GM12864 (cell line): Measurements from ENCODE around the gene ALDH3B1.

Experiments used
- DNase-seq: peaks from one replicate; pipeline ENCODE4 v3.0.0-alpha.2; 2011; ENCODE audit warnings: low read depth
- H3K4me3 ChIP-seq: 2 replicates; pipeline ENCODE4 v1.5.1; 2011; ENCODE audit warnings: mild to moderate bottlenecking, low read depth, low read length, control low read depth
- TF ChIP-seq, protein P1 (sequence below): IDR thresholded peaks from 2 replicates; pipeline ENCODE4 v1.5.1; 2011; ENCODE audit warnings: low read depth, mild to moderate bottlenecking, moderate library complexity, low read length, control low read depth, inconsistent platforms; ENCODE audit errors: missing control alignments

ALDH3B1 gene

DNA sequence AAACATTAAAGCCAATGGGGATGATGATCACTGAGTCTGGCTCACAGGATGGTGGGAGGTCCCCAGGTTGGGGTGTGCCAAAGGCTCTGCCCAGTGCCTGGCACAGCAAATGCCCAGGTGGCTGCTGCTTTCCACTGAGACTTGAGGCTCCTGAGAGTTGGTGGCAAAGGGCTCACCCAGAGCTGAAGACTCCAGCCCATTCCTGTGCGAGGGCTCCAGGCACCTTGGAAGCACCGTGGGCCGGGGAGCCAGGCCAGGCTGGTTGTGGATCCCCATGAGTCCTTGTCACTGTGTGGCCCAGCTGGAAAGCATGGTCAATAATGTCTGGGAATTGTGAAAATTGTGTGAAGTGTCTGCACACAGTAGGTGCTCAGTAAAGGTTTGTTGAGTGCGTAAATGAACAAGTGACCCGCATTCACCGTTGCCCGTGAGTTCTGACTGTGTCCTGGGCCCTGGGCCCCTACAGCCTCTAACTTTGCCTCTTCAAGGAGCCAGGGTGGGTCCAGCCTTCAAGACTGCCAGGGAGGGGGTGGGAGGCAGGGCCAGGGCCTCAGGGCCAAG is 3.4 kb upstream of the ALDH3B1 start:
- H3K4me3 ChIP-seq: no peak overlapping the region
- no peak for DNase-seq
- TF ChIP-seq, protein P1, sequence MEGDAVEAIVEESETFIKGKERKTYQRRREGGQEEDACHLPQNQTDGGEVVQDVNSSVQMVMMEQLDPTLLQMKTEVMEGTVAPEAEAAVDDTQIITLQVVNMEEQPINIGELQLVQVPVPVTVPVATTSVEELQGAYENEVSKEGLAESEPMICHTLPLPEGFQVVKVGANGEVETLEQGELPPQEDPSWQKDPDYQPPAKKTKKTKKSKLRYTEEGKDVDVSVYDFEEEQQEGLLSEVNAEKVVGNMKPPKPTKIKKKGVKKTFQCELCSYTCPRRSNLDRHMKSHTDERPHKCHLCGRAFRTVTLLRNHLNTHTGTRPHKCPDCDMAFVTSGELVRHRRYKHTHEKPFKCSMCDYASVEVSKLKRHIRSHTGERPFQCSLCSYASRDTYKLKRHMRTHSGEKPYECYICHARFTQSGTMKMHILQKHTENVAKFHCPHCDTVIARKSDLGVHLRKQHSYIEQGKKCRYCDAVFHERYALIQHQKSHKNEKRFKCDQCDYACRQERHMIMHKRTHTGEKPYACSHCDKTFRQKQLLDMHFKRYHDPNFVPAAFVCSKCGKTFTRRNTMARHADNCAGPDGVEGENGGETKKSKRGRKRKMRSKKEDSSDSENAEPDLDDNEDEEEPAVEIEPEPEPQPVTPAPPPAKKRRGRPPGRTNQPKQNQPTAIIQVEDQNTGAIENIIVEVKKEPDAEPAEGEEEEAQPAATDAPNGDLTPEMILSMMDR: no peak

DNA sequence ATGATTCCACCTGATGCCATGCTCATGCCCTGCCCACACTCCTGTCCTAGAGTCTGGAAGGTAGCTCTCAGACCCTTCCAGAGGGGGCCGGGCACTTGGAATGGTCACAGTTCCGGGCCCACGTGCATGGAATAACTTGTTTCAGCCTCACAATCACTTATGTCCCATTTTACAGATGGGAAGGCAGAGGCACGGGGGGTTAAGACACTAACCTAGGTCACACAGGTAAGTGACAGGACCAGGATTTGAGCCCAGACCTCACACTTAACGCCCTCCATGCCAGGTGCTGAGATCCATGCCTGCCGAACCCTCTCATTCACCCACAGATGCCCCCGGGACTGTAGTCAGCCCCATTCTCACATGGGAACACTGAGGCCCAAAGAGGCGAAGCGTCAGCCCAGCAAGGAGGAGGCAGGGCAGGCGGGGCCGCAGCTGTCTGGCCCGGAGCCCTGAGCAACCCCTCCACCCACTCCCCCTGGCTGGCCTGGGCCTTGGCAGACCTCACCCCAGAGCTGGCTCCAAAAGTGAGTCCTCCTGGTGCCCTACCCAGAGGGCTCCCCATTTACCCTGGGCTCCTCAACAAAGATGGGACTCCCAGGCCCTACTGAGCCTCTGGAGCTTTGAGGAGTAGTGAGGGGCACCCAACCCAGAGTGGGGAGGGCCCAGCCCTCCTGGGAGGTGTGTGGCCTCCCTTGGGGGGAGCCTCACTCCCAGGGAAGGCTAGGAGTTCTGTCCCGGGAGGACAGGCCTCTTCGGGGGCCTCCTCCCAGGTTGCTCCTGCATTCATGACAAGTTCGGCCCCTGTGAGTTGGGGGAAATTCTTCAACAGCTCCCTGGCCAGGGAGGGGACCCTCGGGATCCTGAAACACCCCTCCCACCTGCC is 2.4 kb upstream of the ALDH3B1 start:
- H3K4me3 ChIP-seq: no peak overlapping the region
- no peak for DNase-seq
- TF ChIP-seq, protein P1: no peak

DNA sequence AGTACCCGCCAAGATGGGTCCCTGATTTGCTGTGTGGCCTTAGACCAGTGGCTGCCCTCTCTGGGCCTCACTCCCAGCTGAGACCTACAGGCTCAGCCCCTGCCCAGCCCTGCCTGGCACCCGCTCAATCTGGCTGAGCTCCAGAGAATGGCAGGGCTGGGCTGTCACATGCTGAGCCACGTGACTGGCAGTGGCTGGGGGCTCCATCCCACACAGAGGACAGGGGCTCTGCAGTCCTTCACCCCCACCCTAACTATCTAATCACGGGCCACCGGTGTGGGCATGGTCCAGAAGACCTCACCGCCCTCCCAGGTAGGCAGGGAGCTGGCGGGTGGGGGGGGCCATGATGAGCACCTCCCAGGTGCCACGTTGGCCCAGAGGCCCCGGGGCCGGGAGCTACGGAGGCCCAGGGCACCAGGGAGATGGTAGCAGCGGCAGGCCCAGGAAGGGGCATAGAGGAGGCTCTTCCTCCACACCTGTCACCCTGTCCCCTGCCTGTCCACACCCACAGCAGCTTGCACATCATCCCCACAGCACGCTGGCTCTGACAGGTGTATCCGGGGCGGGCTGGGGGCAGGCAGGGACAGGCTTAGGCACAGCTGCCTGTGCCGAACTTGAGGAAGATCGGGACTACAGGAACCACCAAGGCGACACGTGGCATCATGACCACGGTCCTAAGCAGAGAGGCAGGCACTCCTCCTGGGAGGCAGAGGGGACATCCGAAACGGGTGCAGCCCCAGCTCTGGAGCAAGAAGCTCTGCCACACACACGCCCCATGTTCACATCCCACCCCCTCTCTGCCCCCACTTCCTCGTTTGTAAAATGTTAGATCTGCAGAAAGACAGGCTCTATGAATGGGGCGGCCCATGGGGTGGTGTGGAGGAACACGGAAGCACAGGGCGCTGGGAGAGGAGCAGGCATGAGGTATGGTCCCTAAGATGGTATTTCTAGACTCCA is 1.5 kb upstream of the ALDH3B1 start:
- DNase-seq: no peak
- TF ChIP-seq, protein P1: no peak
- H3K4me3 ChIP-seq: no peak overlapping the region

DNA sequence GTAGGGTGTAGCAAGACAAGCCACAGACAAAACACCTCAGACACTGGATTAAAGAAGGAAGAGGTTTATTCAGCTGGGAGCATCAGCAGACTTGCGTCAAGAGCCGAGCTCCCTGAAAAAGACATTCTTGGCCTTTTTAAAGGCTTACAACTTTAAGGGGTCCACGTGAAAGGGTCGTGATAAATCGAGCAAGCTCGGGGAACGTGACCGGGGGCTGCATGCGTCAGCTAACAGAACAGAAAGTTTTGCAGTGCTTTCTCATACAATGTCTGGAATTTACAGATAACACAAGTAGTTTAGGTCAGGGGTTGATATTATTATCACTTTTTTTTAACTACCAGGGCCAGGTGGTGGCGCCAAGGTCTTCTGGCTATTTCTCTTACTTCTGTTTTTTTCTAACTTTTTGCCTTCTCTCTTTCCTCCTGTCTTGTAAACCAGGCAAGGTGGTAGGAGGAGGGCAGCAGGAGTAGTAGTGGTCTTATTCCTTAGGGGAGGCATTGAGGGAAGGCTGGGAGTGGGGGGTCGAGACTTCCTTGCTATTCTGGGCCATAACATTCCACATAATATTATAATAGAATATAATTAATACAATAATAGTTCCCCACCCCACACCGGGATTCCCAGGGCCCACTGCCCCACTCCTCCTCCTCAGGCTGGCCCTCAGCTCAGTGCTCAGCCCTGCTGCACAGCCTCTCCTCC is 587 bp upstream of the ALDH3B1 start:
- no peak for DNase-seq
- no peak overlapping the region for H3K4me3 ChIP-seq
- TF ChIP-seq, protein P1: peak; percentile 28

DNA sequence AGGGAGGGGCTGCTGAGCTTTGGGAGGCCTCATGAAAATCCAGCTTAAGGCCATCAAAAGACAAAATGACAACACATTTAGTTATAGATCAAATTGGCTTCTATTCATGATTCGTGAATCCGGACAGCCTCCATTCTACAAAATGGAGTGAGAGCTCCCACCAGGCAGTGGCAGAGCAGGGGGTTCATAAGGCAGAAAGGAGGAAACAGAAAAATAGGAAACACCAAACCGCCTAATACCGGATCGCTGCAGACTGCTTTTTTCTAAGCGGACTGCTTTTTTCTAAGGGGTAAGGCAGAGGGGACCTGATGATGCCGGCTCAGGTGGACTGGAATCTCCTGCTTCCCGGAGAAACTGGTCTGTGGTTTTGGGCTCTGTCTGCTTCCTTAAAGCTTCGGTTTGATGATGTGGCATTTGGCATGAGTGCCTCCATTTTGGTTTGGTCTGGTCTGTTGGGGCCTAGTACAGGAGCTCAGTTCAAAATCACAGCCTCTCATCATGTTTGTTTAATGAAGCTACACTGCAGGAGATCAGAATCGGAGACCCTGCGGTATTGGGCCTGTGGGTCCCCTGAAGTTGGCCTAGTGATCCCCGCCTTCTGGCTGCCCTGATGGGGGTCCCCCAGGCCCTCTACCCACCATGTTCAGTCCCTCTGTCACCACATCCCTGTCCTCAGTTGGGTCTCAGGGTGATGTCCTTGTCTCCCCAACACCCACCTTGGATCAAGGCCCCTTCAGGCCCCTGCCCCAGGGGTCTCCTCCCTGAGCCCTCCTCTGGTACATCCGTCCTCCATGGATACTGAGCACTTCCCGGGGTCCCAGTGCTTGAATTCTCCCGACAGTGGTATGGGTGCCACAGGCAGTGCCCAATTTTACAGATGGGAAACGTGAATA is 1.2 kb downstream of the ALDH3B1 start:
- no peak for DNase-seq
- H3K4me3 ChIP-seq: no peak overlapping the region
- TF ChIP-seq, protein P1: no peak
